ENCODE measurements around the gene FRAS1.

DNA sequence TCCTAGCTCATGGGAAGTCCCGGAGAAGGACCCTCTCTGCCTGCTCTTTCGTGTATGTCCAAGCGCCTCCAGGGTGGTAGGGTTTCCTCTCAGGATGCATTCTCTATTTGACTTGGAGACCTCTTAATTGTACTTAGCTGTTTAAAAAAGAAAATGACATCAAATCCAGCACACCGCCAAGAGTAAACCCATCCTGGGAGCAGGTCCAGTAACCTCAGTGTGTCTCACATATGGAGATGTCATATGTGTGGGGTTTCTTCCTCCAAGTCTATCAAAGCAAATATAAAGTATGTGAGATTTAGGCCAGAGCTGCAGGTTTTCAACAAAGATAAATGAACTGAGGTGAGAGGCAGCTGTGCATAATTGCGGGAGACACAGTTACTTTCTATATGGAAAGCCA is 285.0 kb downstream of the FRAS1 start:
- TF ChIP-seq, protein P1, sequence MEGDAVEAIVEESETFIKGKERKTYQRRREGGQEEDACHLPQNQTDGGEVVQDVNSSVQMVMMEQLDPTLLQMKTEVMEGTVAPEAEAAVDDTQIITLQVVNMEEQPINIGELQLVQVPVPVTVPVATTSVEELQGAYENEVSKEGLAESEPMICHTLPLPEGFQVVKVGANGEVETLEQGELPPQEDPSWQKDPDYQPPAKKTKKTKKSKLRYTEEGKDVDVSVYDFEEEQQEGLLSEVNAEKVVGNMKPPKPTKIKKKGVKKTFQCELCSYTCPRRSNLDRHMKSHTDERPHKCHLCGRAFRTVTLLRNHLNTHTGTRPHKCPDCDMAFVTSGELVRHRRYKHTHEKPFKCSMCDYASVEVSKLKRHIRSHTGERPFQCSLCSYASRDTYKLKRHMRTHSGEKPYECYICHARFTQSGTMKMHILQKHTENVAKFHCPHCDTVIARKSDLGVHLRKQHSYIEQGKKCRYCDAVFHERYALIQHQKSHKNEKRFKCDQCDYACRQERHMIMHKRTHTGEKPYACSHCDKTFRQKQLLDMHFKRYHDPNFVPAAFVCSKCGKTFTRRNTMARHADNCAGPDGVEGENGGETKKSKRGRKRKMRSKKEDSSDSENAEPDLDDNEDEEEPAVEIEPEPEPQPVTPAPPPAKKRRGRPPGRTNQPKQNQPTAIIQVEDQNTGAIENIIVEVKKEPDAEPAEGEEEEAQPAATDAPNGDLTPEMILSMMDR (IDR thresholded peaks at IDR 0.05): no peak
- no peak for TF ChIP-seq POLR2A (IDR thresholded peaks at IDR 0.05)

All from right lobe of liver (tissue), 4 donors.